Heart left ventricle (tissue), 16 donors: ENCODE data around the gene SUSD6. TPM values are rescaled to one million over a fixed set of nuclear protein-coding genes. Genes with fewer than 3 reads are reported as not detected.

Experiments
- ATAC-seq, 4 donors: fragments of 200-7000 bp; cut with Tn5 transposase; one replicate each; pipeline ENCODE4 v1.9.1; 2020 to 2022; ENCODE audit warnings: moderate library complexity in 4 of 4, mild to moderate bottlenecking in 3 of 4, moderate number of reproducible peaks in 1 of 4
- DNase-seq, 5 donors: peaks; one replicate each; pipeline ENCODE4 v3.0.0-alpha.2; 2020
- H3K27ac ChIP-seq, 12 donors: fragments of 200-600 bp; sonication (generic) in 4 of 12; one replicate each; pipeline versions ENCODE4 v1.5.0 to v1.8.0; 2016 to 2022; ENCODE audit warnings: mild to moderate bottlenecking in 2 of 12
- H3K27me3 ChIP-seq, 9 donors: fragments of 200-600 bp; sonication (generic) in 2 of 9; one replicate each; pipeline versions ENCODE4 v1.5.1 to v1.8.0; 2016 to 2022; ENCODE audit warnings: mild to moderate bottlenecking in 3 of 9
- H3K36me3 ChIP-seq, 9 donors: fragments of 200-600 bp; sonication (generic) in 2 of 9; one replicate each; pipeline versions ENCODE4 v1.5.0 to v1.8.0; 2018 to 2022; ENCODE audit warnings: mild to moderate bottlenecking in 2 of 9
- H3K4me1 ChIP-seq, 12 donors: fragments of 200-600 bp; sonication (generic) in 4 of 12; one replicate each; pipeline versions ENCODE4 v1.5.0 to v1.8.0; 2016 to 2022; ENCODE audit warnings: mild to moderate bottlenecking in 3 of 12
- H3K4me3 ChIP-seq, 12 donors: fragments of 200-600 bp; sonication (generic) in 4 of 12; one replicate each; pipeline versions ENCODE4 v1.5.0 to v1.8.0; 2017 to 2022; ENCODE audit warnings: mild to moderate bottlenecking in 9 of 12, moderate library complexity in 4 of 12
- H3K9me3 ChIP-seq, 12 donors: fragments of 200-600 bp; sonication (generic) in 4 of 12; one replicate each; pipeline versions ENCODE4 v1.5.0 to v1.8.0; 2016 to 2022; ENCODE audit warnings: mild to moderate bottlenecking in 1 of 12
- POLR2A ChIP-seq, 2 donors: fragments of 450-650 bp; IDR thresholded peaks; one replicate each; pipeline ENCODE4 v1.6.1; 2017; ENCODE audit warnings: antibody characterized with exemption in 2 of 2, mild to moderate bottlenecking in 2 of 2, moderate library complexity in 2 of 2
- WGBS, 4 donors: extraction: QIAGEN DNeasy Blood & Tissue Kit in 2 of 4; methylation state at CpG; one replicate each; pipeline versions ENCODE4 v1.1.5 to v1.1.7; 2013 to 2018; 5-methylcytosine and 5-hydroxymethylcytosine counted together
- intact Hi-C, 10 donors: fragments of 100-400 bp; cut with DNase I; formaldehyde crosslinking; loops; one replicate each; pipeline versions ENCODE4 v1.11.1 to v1.14.2; 2022
- polyA plus RNA-seq, 2 donors: library from polyadenylated mRNA; stranded (reverse); fragments of 200-250 nt; gene quantifications; one replicate each; pipeline ENCODE4 v1.2.3, GENCODE V29; 2013
- total RNA-seq, 9 donors: library from RNA; depleted of rRNA in 2 of 9; stranded (reverse); fragments of >200 nt in 2 of 9; fragmentation: NEBNext Ultra II Directional in 3 of 9; extraction: Animal tissue kit (Norgen Biotek cat#: 25700) in 3 of 9; gene quantifications; one replicate each; pipeline versions ENCODE4 v1.1.0 to v1.2.4, GENCODE V29; 2016 to 2023
- TF ChIP-seq, protein P1 (sequence below), 12 donors: fragments of 200-600 bp; sonication (generic) in 4 of 12; IDR thresholded peaks; one replicate each; pipeline versions ENCODE4 v1.5.0 to v1.8.0; 2018 to 2022; ENCODE audit warnings: antibody characterized with exemption in 12 of 12, mild to moderate bottlenecking in 5 of 12
- donor health status: ischemic (EF 13 %, LVEDD 7.1; RV severe dilation, severe dysfunction).
- donor health status: healthy with polysubstance abuse.
- donor health status: DM: no; HTN: yes; CAD: no.
- donor health status: DM: no; HTN: no; CAD: no.
- donor health status: ischemic (EF 25% LVEDD 6.9; RV normal size, moderate dysfunction).
- donor health status: ischemic (EF 25% LVEDD 5.7; RV mildly dilated, moderate dysfunction).
- donor health status: healthy.
- donor health status: DM: yes; HTN: yes; CAD: no.
- donor health status: ischemic (EF 35%, LVEDD 5.7; RV mildly dilated, moderate dysfunction).
- donor health status: nonischemic (EF 11% LVEDD 7.7; RV severe dilation, severe dysfunction).
- donor health status: DM: yes; HTN: yes; CAD: no.
- donor health status: PGD.
- donor health status: ischemic (EF 29% LVEDD 5.4; RV normal size, mild dysfunction).
- donor health status: nonischemic (EF 23%, LVEDD 6.1; RV moderate dilation, normal function).

Gene SUSD6
- total and polyA plus RNA-seq, 11 donors: 5.8 to 49.2 (median 24.5) TPM

DNA sequence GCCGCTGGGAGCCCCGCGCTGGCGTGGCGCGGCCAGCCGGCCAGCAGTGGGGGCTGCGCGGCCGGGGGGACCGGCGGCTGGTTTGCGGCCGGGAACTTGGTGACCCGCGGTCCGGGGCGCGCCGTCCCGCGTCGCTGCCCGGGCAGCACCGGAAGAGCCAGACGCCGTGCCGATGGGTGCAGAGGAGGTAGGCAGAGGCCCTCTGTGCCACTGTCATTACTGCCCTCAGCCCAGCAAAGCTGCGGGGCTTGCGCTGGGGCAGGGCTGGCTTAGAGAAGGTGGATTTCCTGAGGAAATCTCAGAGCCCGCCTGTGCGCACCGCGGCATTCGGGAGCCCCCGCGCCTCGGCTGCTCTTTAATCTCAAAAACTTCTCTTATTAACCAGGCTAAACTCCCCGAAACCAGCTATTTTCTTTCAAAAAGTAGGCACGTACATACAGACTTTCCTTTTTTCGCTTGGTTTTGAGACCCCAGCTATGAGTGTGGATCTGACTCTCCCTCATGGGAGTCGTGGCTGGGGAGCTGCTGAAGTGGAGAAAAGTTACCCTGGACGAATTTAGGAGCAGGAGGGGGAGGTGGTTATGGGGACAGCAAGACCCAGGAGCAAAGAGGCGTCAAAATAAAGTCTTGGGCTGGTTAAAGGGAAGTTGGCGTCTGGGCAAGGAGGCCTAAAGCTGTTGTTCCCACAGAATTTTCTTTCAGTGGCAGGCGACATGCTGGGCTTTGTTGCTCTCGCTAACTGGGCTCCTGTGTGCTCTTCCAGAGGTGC is 802 bp downstream of the SUSD6 start:
- Histone ChIP-seq H3K27me3 (no peaks in the 10 kb centered on the region), H3K9me3 (no peaks in the 10 kb centered on the region), H3K4me1 (peaks cover 13 to 64% (median 57%) of the 10 kb centered on the region in 12 donors), H3K27ac (peak overlapping the region; percentile 94 to 100 (median 98)), H3K4me3 (peak overlapping the region; percentile 76 to 96 (median 86)), H3K36me3 (peaks cover 0 to 6% (median 0%) of the 10 kb centered on the region in 9 donors)
- 0 to 1% (median 1%) methylated on average over 26 to 47 of the region's 47 CpGs for WGBS, 4 donors
- DNase-seq (peak in 4 of 5 donors; percentile 37 to 73 (median 43)), ATAC-seq (peak in 3 of 4 donors; percentile 12 to 19 (median 13))
- no peak for TF ChIP-seq POLR2A (IDR thresholded peaks at IDR 0.05)
- TF ChIP-seq, protein P1, sequence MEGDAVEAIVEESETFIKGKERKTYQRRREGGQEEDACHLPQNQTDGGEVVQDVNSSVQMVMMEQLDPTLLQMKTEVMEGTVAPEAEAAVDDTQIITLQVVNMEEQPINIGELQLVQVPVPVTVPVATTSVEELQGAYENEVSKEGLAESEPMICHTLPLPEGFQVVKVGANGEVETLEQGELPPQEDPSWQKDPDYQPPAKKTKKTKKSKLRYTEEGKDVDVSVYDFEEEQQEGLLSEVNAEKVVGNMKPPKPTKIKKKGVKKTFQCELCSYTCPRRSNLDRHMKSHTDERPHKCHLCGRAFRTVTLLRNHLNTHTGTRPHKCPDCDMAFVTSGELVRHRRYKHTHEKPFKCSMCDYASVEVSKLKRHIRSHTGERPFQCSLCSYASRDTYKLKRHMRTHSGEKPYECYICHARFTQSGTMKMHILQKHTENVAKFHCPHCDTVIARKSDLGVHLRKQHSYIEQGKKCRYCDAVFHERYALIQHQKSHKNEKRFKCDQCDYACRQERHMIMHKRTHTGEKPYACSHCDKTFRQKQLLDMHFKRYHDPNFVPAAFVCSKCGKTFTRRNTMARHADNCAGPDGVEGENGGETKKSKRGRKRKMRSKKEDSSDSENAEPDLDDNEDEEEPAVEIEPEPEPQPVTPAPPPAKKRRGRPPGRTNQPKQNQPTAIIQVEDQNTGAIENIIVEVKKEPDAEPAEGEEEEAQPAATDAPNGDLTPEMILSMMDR (IDR thresholded peaks at IDR 0.05): no peak
- intact Hi-C loops: loop anchor here in 8 of 10 donors (2.0 to 10.0 kb wide), 9 partner anchors 25 to 105 kb away; no protein-coding TSS in a partner anchor

DNA sequence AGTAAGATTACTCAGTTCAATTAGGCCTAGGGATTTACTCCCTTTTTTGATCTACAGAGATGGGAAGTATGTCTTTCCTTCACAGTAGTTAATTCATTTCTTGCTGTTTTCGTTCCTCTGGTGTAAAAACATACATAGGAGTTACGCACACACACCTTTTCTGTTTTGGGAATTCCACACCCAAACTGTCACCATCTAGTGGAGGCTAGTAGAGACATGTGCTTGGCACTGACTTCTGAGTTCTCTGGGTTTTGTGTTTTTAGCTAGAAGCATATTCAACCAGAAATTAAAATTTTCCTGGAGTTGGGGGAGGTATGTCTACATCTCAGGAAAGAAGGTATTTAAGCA is 1.4 kb downstream of the SUSD6 start:
- H3K9me3 ChIP-seq: no peaks in the 10 kb centered on the region
- WGBS, 4 donors: 3 to 15% (median 11%) methylated on average over 2 of the region's 2 CpGs
- DNase-seq (no peak), ATAC-seq (no peak)
- H3K4me3 ChIP-seq: peak overlapping the region; percentile 76 to 96 (median 86)
- TF ChIP-seq, protein P1 (IDR thresholded peaks at IDR 0.05): peak in 4 of 12 donors; percentile 5 to 45 (median 20)
- no peak for TF ChIP-seq POLR2A (IDR thresholded peaks at IDR 0.05)
- peaks cover 0 to 9% (median 0%) of the 10 kb centered on the region in 9 donors for H3K36me3 ChIP-seq
- H3K4me1 ChIP-seq: peaks cover 15 to 68% (median 62%) of the 10 kb centered on the region in 12 donors
- intact Hi-C loops: loop anchor here in 8 of 10 donors (2.0 to 10.0 kb wide), 9 partner anchors 24 to 105 kb away; no protein-coding TSS in a partner anchor
- no peaks in the 10 kb centered on the region for H3K27me3 ChIP-seq
- H3K27ac ChIP-seq: peak overlapping the region; percentile 94 to 100 (median 98)

DNA sequence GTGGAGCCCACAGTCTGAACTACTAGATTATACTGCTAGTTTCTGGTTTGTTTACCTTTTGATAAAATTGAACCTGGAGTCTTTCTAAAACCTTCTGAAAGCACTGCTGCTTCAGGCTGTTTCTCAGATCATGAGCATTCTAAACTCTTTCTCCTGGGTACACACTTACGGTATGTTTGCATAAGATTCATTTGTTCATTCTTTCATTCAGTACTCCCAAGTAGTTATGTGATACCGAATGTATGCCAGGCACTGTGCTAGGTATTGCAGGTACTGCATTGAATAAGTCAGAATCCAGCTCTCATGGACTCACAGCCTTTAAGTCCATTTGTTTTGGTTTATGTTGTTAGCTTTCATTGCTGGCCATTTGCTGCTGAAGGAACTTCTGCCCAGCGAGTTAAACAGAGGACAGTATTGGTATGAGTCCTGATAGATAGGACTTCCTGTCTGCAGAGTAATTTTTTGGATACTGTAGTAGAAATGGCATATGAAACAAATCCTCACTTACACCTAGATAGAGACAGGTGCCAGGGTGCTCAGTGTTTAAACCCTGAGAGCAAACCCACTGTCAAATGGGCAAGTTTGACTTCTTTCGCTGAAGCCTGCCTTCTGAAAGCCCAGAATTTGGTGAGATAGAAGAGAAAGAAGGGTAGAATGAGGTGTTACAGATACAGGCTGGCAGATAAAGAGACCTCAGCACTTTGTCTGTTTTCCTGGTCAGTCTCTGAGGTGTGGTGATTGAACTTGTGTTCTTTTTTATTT is 2.1 kb downstream of the SUSD6 start:
- H3K4me1 ChIP-seq: peaks cover 17 to 75% (median 70%) of the 10 kb centered on the region in 12 donors
- no peak for DNase-seq
- no peaks in the 10 kb centered on the region for H3K27me3 ChIP-seq
- TF ChIP-seq POLR2A (IDR thresholded peaks at IDR 0.05): no peak
- TF ChIP-seq, protein P1 (IDR thresholded peaks at IDR 0.05): no peak
- H3K9me3 ChIP-seq: no peaks in the 10 kb centered on the region
- no peak for ATAC-seq
- H3K36me3 ChIP-seq: peaks cover 0 to 9% (median 0%) of the 10 kb centered on the region in 9 donors
- H3K4me3 ChIP-seq: peak overlapping the region; percentile 76 to 96 (median 86)
- peak overlapping the region in 10 of 12 donors; percentile 94 to 100 (median 98) for H3K27ac ChIP-seq
- intact Hi-C loops: loop anchor here in 8 of 10 donors (2.0 to 10.0 kb wide), 9 partner anchors 23 to 104 kb away; no protein-coding TSS in a partner anchor
- WGBS, 4 donors: 63 to 76% (median 68%) methylated on average over 4 of the region's 4 CpGs
